ENCODE data around the gene SLC37A1.

DNA sequence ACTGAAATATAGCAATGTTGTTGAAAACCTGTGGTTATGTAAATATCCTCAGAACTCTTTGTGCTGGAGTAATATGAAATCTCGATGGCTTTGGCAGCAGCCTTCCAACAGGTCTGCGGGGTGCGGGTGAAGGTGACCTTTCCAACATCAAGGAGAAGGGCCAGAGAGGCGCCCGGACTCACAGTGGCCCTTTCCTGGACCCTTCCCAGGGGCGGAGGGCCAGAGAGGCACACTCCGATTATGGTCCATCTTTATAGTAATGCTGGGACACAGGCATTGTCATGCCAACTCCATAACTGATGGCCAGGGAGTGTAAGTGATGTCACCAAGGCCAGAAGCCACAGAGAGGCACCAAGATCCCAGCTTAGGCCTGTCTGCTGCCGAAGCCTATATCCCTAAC lies 18.1 kb downstream of the SLC37A1 start:
- no peak for TF ChIP-seq POLR2A (IDR thresholded peaks at IDR 0.05)
- TF ChIP-seq CTCF (IDR thresholded peaks at IDR 0.05) = no peak
- no peak for TF ChIP-seq EP300 (IDR thresholded peaks at IDR 0.05)
